H1 (cell line): Measurements from ENCODE around the gene MPRIP. TPM values are rescaled to one million over a fixed set of nuclear protein-coding genes. Genes with fewer than 3 reads are reported as not detected.

Experiments
- CTCF ChIA-PET: fragments of 300-600 bp; sonication (Branson Sonifier 250); formaldehyde crosslinking; loops from one replicate; lab custom pipeline; 2021; ENCODE audit not compliant: partially characterized antibody; lab: Charles Lee
- POLR2A ChIA-PET: fragments of 300-600 bp; sonication (Branson Sonifier 250); formaldehyde crosslinking; loops from one replicate; lab custom pipeline; 2021; ENCODE audit warnings: inconsistent platforms; ENCODE audit not compliant: partially characterized antibody; lab: Charles Lee
- DNase-seq, 2 experiments: peaks; one replicate each; pipeline versions ENCODE4 v3.0.0 to v3.0.0-alpha.2; 2010 to 2022; ENCODE audit warnings: low spot score in 2 of 2, low read depth in 1 of 2, mixed read lengths in 1 of 2
- FAIRE-seq: peaks from 2 replicates; lab custom pipeline; 2011; peaks lifted over from hg19 to GRCh38; lab: Jason Lieb, UNC
- H2AFZ ChIP-seq: 2 replicates; pipeline ENCODE4 v1.8.1; 2012; ENCODE audit warnings: low read length, inconsistent platforms
- H2AK5ac ChIP-seq: 2 replicates; pipeline ENCODE4 v1.6.1; 2013; ENCODE audit warnings: low read depth, low read length
- H2BK120ac ChIP-seq: replicated peaks from 2 replicates; pipeline ENCODE3; 2013; ENCODE audit warnings: low read depth, low read length, inconsistent platforms
- H2BK12ac ChIP-seq: 2 replicates; pipeline ENCODE4 v1.6.1; 2013; ENCODE audit warnings: low read depth, low read length
- H2BK15ac ChIP-seq: 2 replicates; pipeline ENCODE4 v1.6.1; 2013; ENCODE audit warnings: low read length
- H2BK20ac ChIP-seq: 2 replicates; pipeline ENCODE4 v1.6.1; 2013; ENCODE audit warnings: low read length
- H2BK5ac ChIP-seq: 2 replicates; pipeline ENCODE4 v1.6.1; 2013; ENCODE audit warnings: low read depth, low read length
- H3K14ac ChIP-seq: 2 replicates; pipeline ENCODE4 v1.6.1; 2013; ENCODE audit warnings: inconsistent platforms; ENCODE audit not compliant: insufficient read length
- H3K18ac ChIP-seq: 2 replicates; pipeline ENCODE4 v1.6.1; 2013; ENCODE audit warnings: low read length; ENCODE audit errors: extremely low read depth
- H3K23ac ChIP-seq: 2 replicates; pipeline ENCODE4 v1.6.1; 2013; ENCODE audit warnings: inconsistent platforms; ENCODE audit not compliant: insufficient read length
- H3K23me2 ChIP-seq: 2 replicates; pipeline ENCODE4 v1.6.1; 2013; ENCODE audit warnings: low read depth, low read length
- H3K27ac ChIP-seq: 2 replicates; pipeline ENCODE4 v1.6.1; 2011; ENCODE audit warnings: low read depth, low read length, inconsistent platforms
- H3K27me3 ChIP-seq, 4 experiments: replicated peaks in 1 of 4; 1 replicate in 1 of 4; 2 replicates in 3 of 4; pipeline versions ENCODE4 v1.6.1 to v1.8.1; 2011 to 2013; ENCODE audit warnings: low read length in 3 of 4, mild to moderate bottlenecking in 3 of 4, inconsistent platforms in 2 of 4, mixed read lengths in 2 of 4, moderate library complexity in 1 of 4; ENCODE audit not compliant: control insufficient read depth in 3 of 4, insufficient read depth in 3 of 4; ENCODE audit errors: extremely low read depth in 1 of 4
- H3K36me3 ChIP-seq, 4 experiments: 2 replicates each; pipeline versions ENCODE4 v1.6.1 to v1.8.1; 2011 to 2013; ENCODE audit warnings: mild to moderate bottlenecking in 4 of 4, low read length in 3 of 4, moderate library complexity in 2 of 4, control low read depth in 1 of 4, inconsistent platforms in 1 of 4; ENCODE audit not compliant: insufficient read depth in 4 of 4, control insufficient read depth in 2 of 4
- H3K4ac ChIP-seq: replicated peaks from 2 replicates; pipeline ENCODE3; 2013; ENCODE audit warnings: low read length, low read depth, mixed read lengths, inconsistent platforms; ENCODE audit not compliant: insufficient read length
- H3K4me1 ChIP-seq, 4 experiments: replicated peaks in 1 of 4; 1 replicate in 1 of 4; 2 replicates in 3 of 4; pipeline versions ENCODE4 v1.6.1 to v1.8.1; 2011 to 2013; ENCODE audit warnings: low read length in 3 of 4, inconsistent platforms in 2 of 4, mixed read lengths in 1 of 4; ENCODE audit not compliant: insufficient read depth in 4 of 4, control insufficient read depth in 3 of 4
- H3K4me2 ChIP-seq, 2 experiments: 2 replicates each; pipeline versions ENCODE4 v1.6.1 to v1.8.1; 2011 to 2013; ENCODE audit warnings: low read depth in 2 of 2, low read length in 2 of 2, control low read depth in 1 of 2, inconsistent platforms in 1 of 2, mild to moderate bottlenecking in 1 of 2; ENCODE audit not compliant: insufficient read depth in 1 of 2
- H3K4me3 ChIP-seq, 4 experiments: fragments of 200-600, 300-600 bp in 1 of 4; sonication (generic), shearing (Covaris generic), sonication (Bioruptor Twin) in 1 of 4; 2 replicates each; pipeline versions ENCODE4 v1.5.1 to v1.8.1; 2011 to 2016; ENCODE audit warnings: low read length in 4 of 4, low read depth in 3 of 4, control low read depth in 2 of 4, inconsistent platforms in 2 of 4, mild to moderate bottlenecking in 2 of 4, mixed read lengths in 1 of 4, moderate library complexity in 1 of 4; ENCODE audit not compliant: insufficient read depth in 2 of 4; ENCODE audit errors: extremely low read depth in 1 of 4
- H3K56ac ChIP-seq: replicated peaks from 2 replicates; pipeline ENCODE3; 2013; ENCODE audit warnings: low read depth, mild to moderate bottlenecking, mixed read lengths, low read length, inconsistent platforms; ENCODE audit not compliant: insufficient read length
- H3K79me1 ChIP-seq: 2 replicates; pipeline ENCODE4 v1.6.1; 2013; ENCODE audit warnings: low read depth, low read length, control low read depth
- H3K79me2 ChIP-seq, 2 experiments: 2 replicates each; pipeline versions ENCODE4 v1.6.1 to v1.8.1; 2012 to 2013; ENCODE audit warnings: low read length in 2 of 2, mild to moderate bottlenecking in 2 of 2, inconsistent platforms in 1 of 2; ENCODE audit not compliant: insufficient read depth in 2 of 2, control insufficient read depth in 1 of 2
- H3K9ac ChIP-seq, 4 experiments: replicated peaks in 1 of 4; 1 replicate in 1 of 4; 2 replicates in 3 of 4; pipeline versions ENCODE4 v1.6.1 to v1.8.1; 2011 to 2013; ENCODE audit warnings: low read depth in 3 of 4, low read length in 3 of 4, control low read depth in 2 of 4, mild to moderate bottlenecking in 2 of 4, moderate library complexity in 2 of 4, inconsistent platforms in 1 of 4; ENCODE audit errors: extremely low read depth in 1 of 4
- H3K9me3 ChIP-seq, 2 experiments: 2 replicates each; pipeline versions ENCODE4 v1.6.1 to v1.8.1; 2012 to 2013; ENCODE audit warnings: mild to moderate bottlenecking in 2 of 2, moderate library complexity in 2 of 2, control low read depth in 1 of 2, inconsistent platforms in 1 of 2, low read depth in 1 of 2, low read length in 1 of 2, mixed read lengths in 1 of 2; ENCODE audit not compliant: insufficient read depth in 2 of 2
- H4K20me1 ChIP-seq, 2 experiments: replicated peaks in 1 of 2; 2 replicates each; pipeline versions ENCODE3 to v1.8.1; 2011 to 2013; ENCODE audit warnings: inconsistent platforms in 2 of 2, low read length in 2 of 2, mild to moderate bottlenecking in 1 of 2; ENCODE audit not compliant: insufficient read depth in 2 of 2, control insufficient read depth in 1 of 2
- H4K5ac ChIP-seq: 2 replicates; pipeline ENCODE4 v1.6.1; 2013; ENCODE audit warnings: low read length, low read depth, mixed read lengths, inconsistent platforms; ENCODE audit not compliant: insufficient read length
- H4K8ac ChIP-seq: 2 replicates; pipeline ENCODE4 v1.8.0; 2013; ENCODE audit warnings: mild to moderate bottlenecking, moderate library complexity, low read length, inconsistent platforms; ENCODE audit not compliant: insufficient read depth; ENCODE audit errors: extremely low read depth
- H4K91ac ChIP-seq: replicated peaks from 2 replicates; pipeline ENCODE3; 2013; ENCODE audit warnings: low read length, mixed read lengths, inconsistent platforms; ENCODE audit not compliant: insufficient read length
- CREB1 ChIP-seq: IDR thresholded peaks from 2 replicates; pipeline ENCODE4 v1.6.1; 2012; ENCODE audit warnings: inconsistent platforms
- EGR1 ChIP-seq: IDR thresholded peaks from 2 replicates; pipeline ENCODE4 v1.6.1; 2011; ENCODE audit warnings: low read depth, low read length, borderline replicate concordance
- RFX5 ChIP-seq: IDR thresholded peaks from 2 replicates; pipeline ENCODE4 v1.6.1; 2011; ENCODE audit warnings: low read depth, low read length, improper control_type of control experiment, borderline replicate concordance
- SIRT6 ChIP-seq: IDR thresholded peaks from one replicate; pipeline ENCODE4 v1.7.1; 2012; ENCODE audit warnings: low read length, inconsistent platforms
- SIX5 ChIP-seq: IDR thresholded peaks from 2 replicates; pipeline ENCODE4 v1.6.1; 2011; ENCODE audit warnings: mild to moderate bottlenecking, low read depth, low read length
- ZNF274 ChIP-seq: IDR thresholded peaks from 2 replicates; pipeline ENCODE4 v1.7.0; 2012; ENCODE audit warnings: low read length, borderline replicate concordance; ENCODE audit errors: extremely low read depth
- WGBS, 2 experiments: shearing (Covaris generic) in 1 of 2; methylation state at CpG; one replicate each; pipeline versions ENCODE4 v1.1.6 to v1.1.7; 2013 to 2015; ENCODE audit warnings: low lambda C conversion rate in 2 of 2, mixed read lengths in 2 of 2, inconsistent platforms in 1 of 2, low coverage in 1 of 2, missing lambda C conversion rate in 1 of 2; ENCODE audit not compliant: insufficient replicate concordance in 2 of 2, insufficient coverage in 1 of 2, insufficient read length in 1 of 2; ENCODE audit errors: extremely low coverage in 1 of 2, missing lambda C conversion rate in 1 of 2; 5-methylcytosine and 5-hydroxymethylcytosine counted together
- polyA plus RNA-seq, 7 experiments: library from polyadenylated mRNA; depleted of rRNA in 3 of 7; stranded (reverse) in 5 of 7; unstranded in 2 of 7; fragments of >200 nt in 5 of 7; fragments of 200-250 nt in 2 of 7; gene quantifications; 1 replicate in 5 of 7; 2 replicates in 1 of 7; 4 replicates in 1 of 7; pipeline versions ENCODE4 v1.2.1 to v1.2.3, GENCODE V29; 2011 to 2013; ENCODE audit warnings: missing spikeins in 2 of 7, mixed read lengths in 2 of 7
- total RNA-seq: library from RNA; stranded (reverse); fragmentation: NEBNext Ultra II Directional; extraction: Animal tissue kit (Norgen Biotek cat#: 25700); gene quantifications from 2 replicates; pipeline ENCODE4 v1.2.1, GENCODE V29; 2021

The MPRIP gene
- total and polyA plus RNA-seq, 2 of the 8 experiments (the other 6 are each of a cell fraction or from before 2014, with no cell fraction given): 48.6 to 146 TPM

- no peak for DNase-seq
- Histone ChIP-seq H3K23me2 (no peaks in the 10 kb centered on the region), H3K79me1 (no peaks in the 10 kb centered on the region), H3K18ac (no peak overlapping the region), H2BK12ac (no peak overlapping the region), H3K9ac (no peak overlapping the region), H2BK120ac (no peak overlapping the region), H4K8ac (peak overlapping the region; percentile 85), H3K4ac (no peak overlapping the region), H2AK5ac (no peak overlapping the region), H2AFZ (no peak overlapping the region), H3K36me3 (no peaks in the 10 kb centered on the region), H2BK15ac (no peak overlapping the region), H3K4me2 (no peak overlapping the region), H3K4me3 (no peak overlapping the region), H4K91ac (no peak overlapping the region), H3K79me2 (no peaks in the 10 kb centered on the region), H2BK20ac (no peak overlapping the region), H4K20me1 (no peaks in the 10 kb centered on the region), H2BK5ac (no peak overlapping the region), H3K56ac (no peak overlapping the region), H3K9me3 (peaks cover 0 to 3% of the 10 kb centered on the region in 2 experiments; a peak in 1 of 4 replicates), H3K27me3 (no peaks in the 10 kb centered on the region), H3K14ac (no peak overlapping the region), H3K23ac (no peak overlapping the region), H4K5ac (no peak overlapping the region), H3K27ac (no peak overlapping the region), H3K4me1 (no peaks in the 10 kb centered on the region; a peak in 1 of 7 replicates)
- ChIA-PET CTCF (interaction anchor here (1.7 kb wide), 1 partner anchor 63 kb away, joined by 4 read pairs; no protein-coding TSS in a partner anchor), POLR2A (no interaction called here)
- 90% methylated on average over 32 of the region's 70 CpGs; no CpG with 5 or more reads in 1 of the 2 experiments for WGBS, 2 experiments
- FAIRE-seq: no peak
- TF ChIP-seq EGR1 (no peak), ZNF274 (no peak), SIRT6 (no peak), CREB1 (no peak), SIX5 (no peak), RFX5 (no peak)
Measured at GRCh38 chr17:17205368-17206123, 163.3 kb downstream of the MPRIP start.
